GM23338 (cell line): ENCODE data around the gene RNGTT.

Experiments used
- CREB1 ChIP-seq: fragments of 250-450 bp; sonication (Bioruptor Pico); IDR thresholded peaks from 2 replicates; pipeline ENCODE4 v1.5.0; 2020; ENCODE audit warnings: low read depth, mild to moderate bottlenecking, moderate library complexity
- CTCF ChIP-seq, 2 experiments: fragments of 200-600 bp in 1 of 2; sonication (generic) in 1 of 2; conservative IDR thresholded peaks; 2 replicates each; pipeline versions ENCODE4 v1.5.1 to v1.6.1; 2016 to 2017; ENCODE audit warnings: antibody characterized with exemption in 2 of 2, low read depth in 2 of 2, mild to moderate bottlenecking in 2 of 2, moderate library complexity in 1 of 2
- EZH2 ChIP-seq: fragments of 200-600 bp; sonication (generic); IDR thresholded peaks from one replicate; pipeline ENCODE4 v1.8.0; 2017; ENCODE audit warnings: antibody characterized with exemption, mild to moderate bottlenecking, low read depth; ENCODE audit not compliant: unreplicated experiment
- EZH2phosphoT487 ChIP-seq: fragments of 200-600 bp; sonication (generic); IDR thresholded peaks from one replicate; pipeline ENCODE4 v1.8.1; 2018; ENCODE audit warnings: antibody characterized with exemption; ENCODE audit not compliant: unreplicated experiment
- POLR2AphosphoS5 ChIP-seq: IDR thresholded peaks from 2 replicates; pipeline ENCODE4 v1.6.1; 2016; ENCODE audit warnings: antibody characterized with exemption, low read depth
- ZNF114 ChIP-seq: fragments of 250-450 bp; sonication (Bioruptor Pico); IDR thresholded peaks from 2 replicates; pipeline ENCODE4 v1.5.0; 2020; ENCODE audit warnings: mild to moderate bottlenecking, moderate library complexity
- ZNF331 ChIP-seq: fragments of 250-450 bp; sonication (Bioruptor Pico); IDR thresholded peaks from 2 replicates; pipeline ENCODE4 v1.5.0; 2020; ENCODE audit warnings: low read depth, mild to moderate bottlenecking, moderate library complexity
- TF ChIP-seq, protein P1 (sequence below): IDR thresholded peaks from one replicate; pipeline ENCODE4 v1.6.1; 2018; ENCODE audit warnings: antibody characterized with exemption; ENCODE audit not compliant: unreplicated experiment

DNA sequence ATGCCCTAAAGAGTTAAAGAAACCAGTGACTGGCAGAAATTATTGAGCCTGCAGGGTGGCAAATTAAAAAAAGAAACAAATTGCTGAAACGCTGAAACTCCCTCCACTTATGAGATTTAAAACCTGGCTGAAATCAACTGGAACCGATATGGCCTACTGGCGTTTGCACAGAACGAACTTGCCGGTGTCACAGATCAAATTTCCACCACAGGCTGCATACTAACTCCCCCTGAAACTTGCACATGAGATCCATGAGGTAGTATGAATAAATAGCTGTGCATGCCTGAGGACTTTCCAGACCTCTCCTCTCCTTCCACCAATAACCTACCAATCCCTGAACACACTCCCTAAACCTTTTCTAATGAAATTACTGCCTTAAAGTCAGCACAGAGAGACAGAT, 150.4 kb downstream of the RNGTT start:
- TF ChIP-seq CTCF (conservative IDR thresholded peaks at IDR 0.05; ENCODE audit: low read depth in 2 of 2) (no peak), CREB1 (CRISPR knock-in tag) (no peak), EZH2 (no peak), ZNF331 (CRISPR knock-in tag) (no peak), POLR2AphosphoS5 (no peak), ZNF114 (no peak), EZH2phosphoT487 (no peak)
- TF ChIP-seq, protein P1, sequence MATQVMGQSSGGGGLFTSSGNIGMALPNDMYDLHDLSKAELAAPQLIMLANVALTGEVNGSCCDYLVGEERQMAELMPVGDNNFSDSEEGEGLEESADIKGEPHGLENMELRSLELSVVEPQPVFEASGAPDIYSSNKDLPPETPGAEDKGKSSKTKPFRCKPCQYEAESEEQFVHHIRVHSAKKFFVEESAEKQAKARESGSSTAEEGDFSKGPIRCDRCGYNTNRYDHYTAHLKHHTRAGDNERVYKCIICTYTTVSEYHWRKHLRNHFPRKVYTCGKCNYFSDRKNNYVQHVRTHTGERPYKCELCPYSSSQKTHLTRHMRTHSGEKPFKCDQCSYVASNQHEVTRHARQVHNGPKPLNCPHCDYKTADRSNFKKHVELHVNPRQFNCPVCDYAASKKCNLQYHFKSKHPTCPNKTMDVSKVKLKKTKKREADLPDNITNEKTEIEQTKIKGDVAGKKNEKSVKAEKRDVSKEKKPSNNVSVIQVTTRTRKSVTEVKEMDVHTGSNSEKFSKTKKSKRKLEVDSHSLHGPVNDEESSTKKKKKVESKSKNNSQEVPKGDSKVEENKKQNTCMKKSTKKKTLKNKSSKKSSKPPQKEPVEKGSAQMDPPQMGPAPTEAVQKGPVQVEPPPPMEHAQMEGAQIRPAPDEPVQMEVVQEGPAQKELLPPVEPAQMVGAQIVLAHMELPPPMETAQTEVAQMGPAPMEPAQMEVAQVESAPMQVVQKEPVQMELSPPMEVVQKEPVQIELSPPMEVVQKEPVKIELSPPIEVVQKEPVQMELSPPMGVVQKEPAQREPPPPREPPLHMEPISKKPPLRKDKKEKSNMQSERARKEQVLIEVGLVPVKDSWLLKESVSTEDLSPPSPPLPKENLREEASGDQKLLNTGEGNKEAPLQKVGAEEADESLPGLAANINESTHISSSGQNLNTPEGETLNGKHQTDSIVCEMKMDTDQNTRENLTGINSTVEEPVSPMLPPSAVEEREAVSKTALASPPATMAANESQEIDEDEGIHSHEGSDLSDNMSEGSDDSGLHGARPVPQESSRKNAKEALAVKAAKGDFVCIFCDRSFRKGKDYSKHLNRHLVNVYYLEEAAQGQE, result no peak
